Measurements from ENCODE around the gene RPA3.

The RPA3 gene

DNA sequence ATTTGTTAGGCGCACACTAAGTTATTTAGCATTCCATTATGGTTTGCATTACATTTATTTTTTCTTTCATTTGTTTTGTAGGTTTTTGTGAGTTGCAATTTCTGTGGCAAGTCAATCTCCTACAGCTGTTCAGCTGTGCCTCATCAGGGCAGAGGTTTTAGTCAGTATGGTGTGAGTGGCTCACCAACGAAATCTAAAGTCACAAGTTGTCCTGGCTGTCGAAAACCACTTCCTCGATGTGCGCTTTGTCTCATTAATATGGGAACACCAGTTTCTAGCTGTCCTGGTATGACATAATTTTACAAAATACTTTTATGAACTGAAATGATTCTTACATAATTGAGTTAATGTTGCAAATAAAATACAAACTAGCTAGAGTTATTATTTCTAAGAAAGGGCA is 122.2 kb downstream of the RPA3 start:
- no peaks in the 10 kb centered on the region for H3F3A ChIP-seq (ENCODE audit: control insufficient read depth, insufficient read depth)
- no peaks in the 10 kb centered on the region for H3K79me2 ChIP-seq (ENCODE audit: control insufficient read depth, low read length)
- H3K27ac ChIP-seq (ENCODE audit: low read depth, low read length) = no peak overlapping the region
- no peak overlapping the region for H3K4me2 ChIP-seq (ENCODE audit: low read length)
- no peaks in the 10 kb centered on the region for H4K20me1 ChIP-seq (ENCODE audit: control insufficient read depth, insufficient read depth, low read depth, low read length)
- TF ChIP-seq, protein P1, sequence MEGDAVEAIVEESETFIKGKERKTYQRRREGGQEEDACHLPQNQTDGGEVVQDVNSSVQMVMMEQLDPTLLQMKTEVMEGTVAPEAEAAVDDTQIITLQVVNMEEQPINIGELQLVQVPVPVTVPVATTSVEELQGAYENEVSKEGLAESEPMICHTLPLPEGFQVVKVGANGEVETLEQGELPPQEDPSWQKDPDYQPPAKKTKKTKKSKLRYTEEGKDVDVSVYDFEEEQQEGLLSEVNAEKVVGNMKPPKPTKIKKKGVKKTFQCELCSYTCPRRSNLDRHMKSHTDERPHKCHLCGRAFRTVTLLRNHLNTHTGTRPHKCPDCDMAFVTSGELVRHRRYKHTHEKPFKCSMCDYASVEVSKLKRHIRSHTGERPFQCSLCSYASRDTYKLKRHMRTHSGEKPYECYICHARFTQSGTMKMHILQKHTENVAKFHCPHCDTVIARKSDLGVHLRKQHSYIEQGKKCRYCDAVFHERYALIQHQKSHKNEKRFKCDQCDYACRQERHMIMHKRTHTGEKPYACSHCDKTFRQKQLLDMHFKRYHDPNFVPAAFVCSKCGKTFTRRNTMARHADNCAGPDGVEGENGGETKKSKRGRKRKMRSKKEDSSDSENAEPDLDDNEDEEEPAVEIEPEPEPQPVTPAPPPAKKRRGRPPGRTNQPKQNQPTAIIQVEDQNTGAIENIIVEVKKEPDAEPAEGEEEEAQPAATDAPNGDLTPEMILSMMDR (IDR thresholded peaks at IDR 0.05; ENCODE audit: low read depth, low read length, poor library complexity, severe bottlenecking) = no peak
- H3K4me1 ChIP-seq (ENCODE audit: control insufficient read depth, low read length) = no peaks in the 10 kb centered on the region
- no peaks in the 10 kb centered on the region for H3K9me2 ChIP-seq (replicated peaks; ENCODE audit: control insufficient read depth, low read length)
- no peaks in the 10 kb centered on the region for H3K9me3 ChIP-seq (ENCODE audit: control insufficient read depth, insufficient read depth, low read length)
- no peak overlapping the region for H3K4me3 ChIP-seq (ENCODE audit: low read length)
- peaks cover 57% of the 10 kb centered on the region for H3K36me3 ChIP-seq (ENCODE audit: control insufficient read depth, low read length)
- no peaks in the 10 kb centered on the region for H3K27me3 ChIP-seq (ENCODE audit: control insufficient read depth, low read length)

DNA sequence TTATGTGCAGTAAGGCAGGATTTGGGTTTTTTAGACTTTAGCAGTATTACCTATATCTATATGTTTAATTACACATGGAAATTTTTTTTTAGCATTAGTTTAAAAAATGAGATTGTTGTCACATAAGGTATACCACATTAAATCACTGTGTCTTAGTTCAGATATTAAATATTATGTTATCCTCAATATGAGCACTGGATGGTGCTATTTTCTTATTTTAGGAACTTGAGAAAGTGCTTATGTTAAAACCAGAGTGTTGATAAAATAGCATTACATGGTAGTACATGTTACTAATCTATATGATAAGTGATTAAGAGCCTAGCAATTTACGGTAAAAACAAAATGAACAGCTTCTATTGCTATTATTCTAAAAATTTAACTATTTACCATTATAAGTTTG is 123.0 kb downstream of the RPA3 start:
- Histone ChIP-seq H3K4me3 (ENCODE audit: low read length) (no peak overlapping the region), H3K27ac (ENCODE audit: low read depth, low read length) (no peak overlapping the region), H3K9me2 (replicated peaks; ENCODE audit: control insufficient read depth, low read length) (no peaks in the 10 kb centered on the region), H3K9me3 (ENCODE audit: control insufficient read depth, insufficient read depth, low read length) (no peaks in the 10 kb centered on the region), H3K27me3 (ENCODE audit: control insufficient read depth, low read length) (no peaks in the 10 kb centered on the region), H3K4me1 (ENCODE audit: control insufficient read depth, low read length) (no peaks in the 10 kb centered on the region), H3F3A (ENCODE audit: control insufficient read depth, insufficient read depth) (no peaks in the 10 kb centered on the region), H3K79me2 (ENCODE audit: control insufficient read depth, low read length) (no peaks in the 10 kb centered on the region), H4K20me1 (ENCODE audit: control insufficient read depth, insufficient read depth, low read depth, low read length) (no peaks in the 10 kb centered on the region), H3K4me2 (ENCODE audit: low read length) (no peak overlapping the region), H3K36me3 (ENCODE audit: control insufficient read depth, low read length) (peaks cover 57% of the 10 kb centered on the region)
- no peak for TF ChIP-seq EZH2phosphoT487 (IDR thresholded peaks at IDR 0.05; ENCODE audit: borderline replicate concordance, low read length)
- TF ChIP-seq, protein P1 (IDR thresholded peaks at IDR 0.05; ENCODE audit: low read depth, low read length, poor library complexity, severe bottlenecking) = peak; percentile 58

Measured in DOHH2 (cell line).